Vein endothelial cell (primary cell): ENCODE measurements around the gene PI16. TPM values are rescaled to one million over a fixed set of nuclear protein-coding genes. Genes with fewer than 3 reads are reported as not detected.

ENCODE experiments used
- total RNA-seq: library from RNA; depleted of rRNA; stranded (reverse); fragments of >200 nt; gene quantifications from 2 replicates; pipeline ENCODE4 v1.2.3, GENCODE V29; 2012

PI16 gene, protein sequence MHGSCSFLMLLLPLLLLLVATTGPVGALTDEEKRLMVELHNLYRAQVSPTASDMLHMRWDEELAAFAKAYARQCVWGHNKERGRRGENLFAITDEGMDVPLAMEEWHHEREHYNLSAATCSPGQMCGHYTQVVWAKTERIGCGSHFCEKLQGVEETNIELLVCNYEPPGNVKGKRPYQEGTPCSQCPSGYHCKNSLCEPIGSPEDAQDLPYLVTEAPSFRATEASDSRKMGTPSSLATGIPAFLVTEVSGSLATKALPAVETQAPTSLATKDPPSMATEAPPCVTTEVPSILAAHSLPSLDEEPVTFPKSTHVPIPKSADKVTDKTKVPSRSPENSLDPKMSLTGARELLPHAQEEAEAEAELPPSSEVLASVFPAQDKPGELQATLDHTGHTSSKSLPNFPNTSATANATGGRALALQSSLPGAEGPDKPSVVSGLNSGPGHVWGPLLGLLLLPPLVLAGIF
- total RNA-seq: not detected in 2 replicates

DNA sequence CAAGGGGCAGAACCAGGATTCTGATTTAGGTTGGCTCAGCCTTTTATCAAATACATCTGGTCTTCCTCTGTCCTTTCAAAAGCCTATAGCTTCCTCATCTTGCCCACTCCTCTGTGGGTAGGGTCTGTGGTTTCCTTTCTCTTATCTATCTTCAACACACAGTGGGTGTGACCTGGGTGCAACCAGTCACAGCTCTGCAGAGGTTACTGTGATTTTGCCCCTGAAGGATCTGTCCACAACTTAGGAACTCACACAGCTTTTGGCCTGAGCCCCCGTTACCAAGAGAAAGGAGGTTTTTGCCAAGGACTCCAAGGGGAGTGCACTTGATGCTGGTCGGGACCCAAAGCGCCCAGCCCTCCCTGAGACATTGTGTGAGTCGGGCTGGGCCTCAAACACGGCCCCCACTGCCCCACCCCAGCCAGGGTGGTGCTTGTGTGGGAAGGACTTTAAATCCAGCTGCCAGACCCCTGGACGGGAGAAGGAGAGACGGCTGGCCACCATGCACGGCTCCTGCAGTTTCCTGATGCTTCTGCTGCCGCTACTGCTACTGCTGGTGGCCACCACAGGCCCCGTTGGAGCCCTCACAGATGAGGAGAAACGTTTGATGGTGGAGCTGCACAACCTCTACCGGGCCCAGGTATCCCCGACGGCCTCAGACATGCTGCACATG lies at the start of gene PI16:
TSS of gene PI16 (plus strand) at position 477 of the 670 bp plus-strand sequence. CDS start at position 500, 23 bp downstream.

GRCh38 chr6:36985808-36986703 lies 31.5 kb downstream of the PI16 start, which contains the start of gene MTCH1:
Gene MTCH1, minus strand, starts transcription at chr6:36986196. Its CDS starts 23 bp downstream, at chr6:36986173.

DNA sequence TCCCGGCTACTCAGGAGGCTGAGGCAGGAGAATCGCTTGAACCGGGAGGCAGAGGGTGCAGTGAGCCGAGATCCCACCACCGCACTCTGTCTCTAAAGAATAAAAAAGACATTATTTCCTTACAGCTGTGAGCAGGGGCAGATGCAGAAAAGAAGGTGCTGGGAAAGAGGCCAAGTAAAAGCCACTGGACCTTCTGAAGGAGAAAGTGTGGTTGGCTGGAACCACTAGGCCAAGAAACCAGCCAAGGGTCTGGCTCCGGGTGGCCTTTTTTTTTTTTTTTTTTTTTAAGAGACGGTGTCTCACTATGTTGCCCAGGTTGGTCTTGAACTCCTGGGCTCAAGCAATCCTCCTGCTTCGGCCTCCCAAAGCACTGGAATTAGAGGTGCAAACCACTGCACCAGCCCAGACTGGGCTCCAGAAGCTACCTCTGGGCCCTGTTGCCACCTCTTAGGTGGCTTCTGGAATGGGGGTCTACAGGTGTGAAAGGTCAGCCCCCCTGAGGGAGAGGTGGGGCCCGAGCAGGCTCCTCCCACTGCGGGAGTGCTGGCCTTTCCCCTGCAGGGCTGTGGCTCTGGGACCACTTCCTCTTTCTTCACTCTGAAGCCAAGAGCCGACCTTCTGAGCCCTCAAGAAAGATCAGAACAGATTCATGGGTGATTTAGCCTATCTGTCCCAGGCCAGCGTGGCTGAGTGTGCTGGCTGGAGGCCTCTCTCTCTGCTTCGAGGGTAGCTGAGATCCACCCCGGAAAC lies 50.7 kb downstream of the PI16 start, which contains the start of gene FGD2:
TSS of gene FGD2 (plus strand) at position 595 of the 750 bp plus-strand sequence. CDS start 163 bp downstream, outside the sequence.

Other genes starting within 250 kb of the PI16 start
- gene CPNE5, start 115.3 kb upstream of the PI16 start, total RNA-seq: 10.1 and 23.5 TPM in 2 replicates
- gene PPIL1, start 79.9 kb upstream of the PI16 start, total RNA-seq: 34.9 and 38.1 TPM in 2 replicates
- gene C6orf89, start 68.8 kb upstream of the PI16 start, total RNA-seq: 40.8 and 41.3 TPM in 2 replicates
- 275 and 301 TPM in 2 replicates for gene MTCH1, start 31.5 kb downstream of the PI16 start, total RNA-seq
- gene FGD2, start 50.9 kb downstream of the PI16 start, total RNA-seq: not detected in 2 replicates
- gene PIM1, start 215.4 kb downstream of the PI16 start, total RNA-seq: 1.1 and 2.0 TPM in 2 replicates